ENCODE results near the gene PICK1. TPM values are rescaled to one million over a fixed set of nuclear protein-coding genes. Genes with fewer than 3 reads are reported as not detected.

Gene PICK1
- total and polyA plus RNA-seq, 10 of the 15 experiments (the other 5 are each of a cell fraction or from before 2014, with no cell fraction given), result 0.07 to 19.2 (median 10.9) TPM

DNA sequence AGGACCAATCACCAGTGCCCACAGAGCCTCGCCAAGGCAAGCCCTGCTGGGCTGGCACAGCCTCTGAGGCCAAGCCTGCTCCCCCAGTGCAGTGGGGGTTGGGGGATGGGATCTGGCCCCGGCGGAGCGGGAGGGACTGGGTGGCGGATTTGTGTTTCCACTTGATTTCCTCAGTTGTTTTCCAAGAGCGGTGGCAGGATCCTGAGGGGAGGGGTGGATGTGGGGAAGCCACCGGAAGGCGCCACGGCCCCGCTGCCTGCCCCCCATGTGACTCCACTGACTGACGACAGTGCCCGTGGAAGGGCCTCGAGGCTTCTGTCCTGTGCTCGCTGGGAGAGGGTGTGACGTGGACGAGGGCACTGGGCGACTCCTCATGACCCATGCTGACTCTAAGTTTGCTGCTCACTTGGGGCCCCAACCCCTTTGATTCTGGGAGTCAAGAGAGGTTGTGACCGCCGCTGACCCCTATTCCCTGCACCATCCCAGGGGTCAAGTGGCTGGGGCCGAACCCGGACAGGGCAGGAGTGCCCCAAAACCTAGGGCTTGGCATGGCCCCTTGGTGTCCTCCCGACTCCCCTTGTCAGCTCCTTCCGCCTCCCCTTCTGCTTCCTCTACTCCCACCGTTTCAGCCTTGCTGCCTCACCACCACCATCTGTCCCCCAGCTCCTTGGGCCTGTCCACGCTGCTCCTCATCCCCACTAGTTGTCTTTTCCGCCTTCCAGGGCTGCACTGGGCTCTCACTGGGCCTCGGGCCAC, 23.5 kb upstream of the PICK1 start:
- H4K20me1 ChIP-seq (ENCODE audit: control insufficient read depth, insufficient read depth), result no peaks in the 10 kb centered on the region
- no peak for TF ChIP-seq SMAD1 (IDR thresholded peaks at IDR 0.05; ENCODE audit: low read depth, partially characterized antibody)
- no peak for TF ChIP-seq MYB (IDR thresholded peaks at IDR 0.05; ENCODE audit: borderline replicate concordance, low read depth, low read length)
- no peak for TF ChIP-seq ZNF217 (IDR thresholded peaks at IDR 0.05)
- TF ChIP-seq, protein P1, sequence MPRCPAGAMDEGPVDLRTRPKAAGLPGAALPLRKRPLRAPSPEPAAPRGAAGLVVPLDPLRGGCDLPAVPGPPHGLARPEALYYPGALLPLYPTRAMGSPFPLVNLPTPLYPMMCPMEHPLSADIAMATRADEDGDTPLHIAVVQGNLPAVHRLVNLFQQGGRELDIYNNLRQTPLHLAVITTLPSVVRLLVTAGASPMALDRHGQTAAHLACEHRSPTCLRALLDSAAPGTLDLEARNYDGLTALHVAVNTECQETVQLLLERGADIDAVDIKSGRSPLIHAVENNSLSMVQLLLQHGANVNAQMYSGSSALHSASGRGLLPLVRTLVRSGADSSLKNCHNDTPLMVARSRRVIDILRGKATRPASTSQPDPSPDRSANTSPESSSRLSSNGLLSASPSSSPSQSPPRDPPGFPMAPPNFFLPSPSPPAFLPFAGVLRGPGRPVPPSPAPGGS (IDR thresholded peaks at IDR 0.05; ENCODE audit: borderline replicate concordance, insufficient read depth, low read depth, low read length, poor library complexity, severe bottlenecking), result peak; percentile 32
- SMC1A ChIA-PET (ENCODE audit: uncharacterized antibody, unreplicated experiment), result no interaction called here
- CTCF ChIA-PET, result interaction anchor here (0.9 to 1.9 kb wide), 3 partner anchors 19 to 68 kb away, joined by 3 to 10 read pairs (median 4); no protein-coding TSS in a partner anchor
- H3K36me3 ChIP-seq (ENCODE audit: control insufficient read depth in 2 of 2, insufficient read depth in 2 of 2, low read length in 1 of 2), result no peaks in the 10 kb centered on the region
- WGBS (ENCODE audit: insufficient coverage, insufficient replicate concordance, low lambda C conversion rate, missing lambda C conversion rate), result 48% methylated on average over 20 of the region's 27 CpGs
- no peak for ATAC-seq
- intact Hi-C loops (cut with micrococcal nuclease; ENCODE audit: unreplicated experiment) (no loop called here), in situ Hi-C loops (cut with MboI) (no loop called here)
- H3K4me2 ChIP-seq (ENCODE audit: control insufficient read depth, insufficient read depth), result no peak overlapping the region
- POLR2A ChIA-PET, result interaction anchor here (0.6 kb wide), 1 partner anchor 132 kb away, joined by 3 read pairs; no protein-coding TSS in a partner anchor
- H3K27me3 ChIP-seq (replicated peaks in 1 of 2; ENCODE audit: control insufficient read depth in 2 of 2, insufficient read depth in 2 of 2, low read length in 1 of 2), result no peaks in the 10 kb centered on the region; a peak in 1 of 4 replicates
- no peak overlapping the region for H3K4me3 ChIP-seq
- no peaks in the 10 kb centered on the region for H3K79me2 ChIP-seq (ENCODE audit: control insufficient read depth, insufficient read depth, low read length)
- FAIRE-seq, result no peak
- no TSS peak for BruUV-seq (replicated peaks)
- no peak for DNase-seq (ENCODE audit: low read depth, low spot score)
- no peak overlapping the region for H3K9ac ChIP-seq (ENCODE audit: control insufficient read depth, insufficient read depth, low read length)
- H3K4me1 ChIP-seq (ENCODE audit: control insufficient read depth, insufficient read depth, low read length), result peaks cover 7% of the 10 kb centered on the region; the same call in 1 of the 2 replicates
- RAD21 ChIA-PET (ENCODE audit: unreplicated experiment), result interaction anchor here (1.3 kb wide), 1 partner anchor 18 kb away, joined by 9 read pairs; no protein-coding TSS in a partner anchor
- no peak overlapping the region for H2AFZ ChIP-seq (ENCODE audit: control insufficient read depth, low read depth, low read length)
- H3K9me3 ChIP-seq (replicated peaks; ENCODE audit: control insufficient read depth, insufficient read depth, low read length), result no peaks in the 10 kb centered on the region
- no peak overlapping the region for H3K27ac ChIP-seq (ENCODE audit: control insufficient read depth, insufficient read depth)
